ENCODE results near the gene KCNAB1.

GRCh38 chr3:156478891-156479290 lies 358.5 kb downstream of the KCNAB1 start:
- no peak for TF ChIP-seq CTCF (IDR thresholded peaks at IDR 0.05; ENCODE audit: insufficient read depth, low read length, poor library complexity, severe bottlenecking)
- no peak for TF ChIP-seq EZH2phosphoT487 (conservative IDR thresholded peaks at IDR 0.05; ENCODE audit: low read length)
